K562 (cell line): Measurements from ENCODE around the gene RIMS3. TPM values are rescaled to one million over a fixed set of nuclear protein-coding genes. Genes with fewer than 3 reads are reported as not detected.

ENCODE experiments used
- DLX4 ChIP-seq: fragments of 250-450 bp; sonication (Bioruptor Pico); IDR thresholded peaks from 2 replicates; pipeline ENCODE4 v1.6.1; 2021; ENCODE audit warnings: mild to moderate bottlenecking
- ETS2 ChIP-seq: IDR thresholded peaks from 2 replicates; pipeline ENCODE4 v1.6.1; 2016; ENCODE audit warnings: borderline replicate concordance, missing genetic modification characterization, mild to moderate bottlenecking, moderate library complexity, missing compliant biosample characterization; ENCODE audit not compliant: poor library complexity, severe bottlenecking
- HIVEP1 ChIP-seq: fragments of 250-450 bp; sonication (Bioruptor Pico); IDR thresholded peaks from 2 replicates; pipeline ENCODE4 v1.4.0; 2020; ENCODE audit warnings: mild to moderate bottlenecking
- HMG20A ChIP-seq: fragments of 450-650 bp; formaldehyde crosslinking; conservative IDR thresholded peaks from 2 replicates; pipeline ENCODE4 v1.4.0; 2020; ENCODE audit warnings: mild to moderate bottlenecking, mixed read lengths
- NFATC3 ChIP-seq: fragments of 450-650 bp; IDR thresholded peaks from 2 replicates; pipeline ENCODE4 v1.6.1; 2017; ENCODE audit warnings: mild to moderate bottlenecking
- RBM22 ChIP-seq: fragments of 200-400 bp; formaldehyde crosslinking; IDR thresholded peaks from 2 replicates; pipeline ENCODE4 v1.6.1; 2018; ENCODE audit warnings: low read length, low read depth; ENCODE audit not compliant: poor library complexity, severe bottlenecking
- ZBTB26 ChIP-seq: fragments of 450-650 bp; formaldehyde crosslinking; IDR thresholded peaks from 2 replicates; pipeline ENCODE4 v1.4.0; 2022; ENCODE audit warnings: missing genetic modification characterization
- ZNF175 ChIP-seq: fragments of 200-800 bp; sonication (Bioruptor generic); IDR thresholded peaks from 2 replicates; pipeline ENCODE4 v1.6.1; 2016; ENCODE audit warnings: low read depth, mild to moderate bottlenecking, missing genetic modification characterization, missing compliant biosample characterization
- ZNF318 ChIP-seq, 2 experiments: fragments of 450-650 bp; IDR thresholded peaks; 2 replicates each; pipeline ENCODE4 v1.6.1; 2016; ENCODE audit warnings: mild to moderate bottlenecking in 2 of 2, borderline replicate concordance in 1 of 2, low read depth in 1 of 2, moderate library complexity in 1 of 2
- polyA plus RNA-seq, 8 experiments: library from polyadenylated mRNA; depleted of rRNA in 4 of 8; stranded (reverse) in 5 of 8; unstranded in 3 of 8; fragments of >200 nt; fragmentation: Nextera tagmentation in 2 of 8; fragmentation: Illumina TruSeq in 1 of 8; extraction: Ambion mirVana in 2 of 8; extraction: Trizol in 1 of 8; gene quantifications; 2 replicates each; pipeline versions ENCODE4 v1.2.1 to v1.2.3, GENCODE V29; 2011 to 2014; ENCODE audit warnings: inconsistent platforms in 1 of 8, missing spikeins in 1 of 8
- total RNA-seq, 7 experiments: library from RNA; depleted of rRNA in 6 of 7; stranded (reverse); fragments of >200 nt in 6 of 7; fragmentation: Illumina TruSeq in 2 of 7; extraction: Trizol in 2 of 7; gene quantifications; 2 replicates each; pipeline versions ENCODE4 v1.2.1 to v1.2.3, GENCODE V29; 2011 to 2021; ENCODE audit warnings: low replicate concordance in 1 of 7
- TF ChIP-seq, protein P1 (sequence below): fragments of 200-800 bp; sonication (Bioruptor generic); IDR thresholded peaks from 2 replicates; pipeline ENCODE4 v1.6.1; 2017; ENCODE audit warnings: missing genetic modification characterization, missing compliant biosample characterization
- TF ChIP-seq, protein P2 (sequence below), 2 experiments: IDR thresholded peaks; 2 replicates each; pipeline ENCODE4 v1.6.1; 2012; ENCODE audit warnings: improper control_type of control experiment in 2 of 2, low read depth in 2 of 2, low read length in 2 of 2, borderline replicate concordance in 1 of 2

The RIMS3 gene
- total and polyA plus RNA-seq, 9 of the 15 experiments (the other 6 are each of a cell fraction or from before 2014, with no cell fraction given), result 0.06 to 1.2 (median 0.59) TPM

GRCh38 chr1:40691538-40692428 is 26.3 kb upstream of the RIMS3 start, which contains the start of gene NFYC (continued):
- TF ChIP-seq ZNF175 (CRISPR knock-in tag), result peak; percentile 86
- TF ChIP-seq, protein P1, sequence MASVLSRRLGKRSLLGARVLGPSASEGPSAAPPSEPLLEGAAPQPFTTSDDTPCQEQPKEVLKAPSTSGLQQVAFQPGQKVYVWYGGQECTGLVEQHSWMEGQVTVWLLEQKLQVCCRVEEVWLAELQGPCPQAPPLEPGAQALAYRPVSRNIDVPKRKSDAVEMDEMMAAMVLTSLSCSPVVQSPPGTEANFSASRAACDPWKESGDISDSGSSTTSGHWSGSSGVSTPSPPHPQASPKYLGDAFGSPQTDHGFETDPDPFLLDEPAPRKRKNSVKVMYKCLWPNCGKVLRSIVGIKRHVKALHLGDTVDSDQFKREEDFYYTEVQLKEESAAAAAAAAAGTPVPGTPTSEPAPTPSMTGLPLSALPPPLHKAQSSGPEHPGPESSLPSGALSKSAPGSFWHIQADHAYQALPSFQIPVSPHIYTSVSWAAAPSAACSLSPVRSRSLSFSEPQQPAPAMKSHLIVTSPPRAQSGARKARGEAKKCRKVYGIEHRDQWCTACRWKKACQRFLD (CRISPR knock-in tag), result peak; percentile 97
- no peak for TF ChIP-seq ETS2 (tag)
- TF ChIP-seq HIVEP1, result peak; percentile 20; the same call in 1 of the 2 replicates
- no peak for TF ChIP-seq NFATC3
- no peak for TF ChIP-seq DLX4 (CRISPR knock-in tag)
- no peak for TF ChIP-seq HMG20A (CRISPR knock-in tag)
- no peak for TF ChIP-seq ZNF318 (IDR thresholded peaks at IDR 0.05; ENCODE audit: borderline replicate concordance in 1 of 2, low read depth in 1 of 2)
- TF ChIP-seq, protein P2, sequence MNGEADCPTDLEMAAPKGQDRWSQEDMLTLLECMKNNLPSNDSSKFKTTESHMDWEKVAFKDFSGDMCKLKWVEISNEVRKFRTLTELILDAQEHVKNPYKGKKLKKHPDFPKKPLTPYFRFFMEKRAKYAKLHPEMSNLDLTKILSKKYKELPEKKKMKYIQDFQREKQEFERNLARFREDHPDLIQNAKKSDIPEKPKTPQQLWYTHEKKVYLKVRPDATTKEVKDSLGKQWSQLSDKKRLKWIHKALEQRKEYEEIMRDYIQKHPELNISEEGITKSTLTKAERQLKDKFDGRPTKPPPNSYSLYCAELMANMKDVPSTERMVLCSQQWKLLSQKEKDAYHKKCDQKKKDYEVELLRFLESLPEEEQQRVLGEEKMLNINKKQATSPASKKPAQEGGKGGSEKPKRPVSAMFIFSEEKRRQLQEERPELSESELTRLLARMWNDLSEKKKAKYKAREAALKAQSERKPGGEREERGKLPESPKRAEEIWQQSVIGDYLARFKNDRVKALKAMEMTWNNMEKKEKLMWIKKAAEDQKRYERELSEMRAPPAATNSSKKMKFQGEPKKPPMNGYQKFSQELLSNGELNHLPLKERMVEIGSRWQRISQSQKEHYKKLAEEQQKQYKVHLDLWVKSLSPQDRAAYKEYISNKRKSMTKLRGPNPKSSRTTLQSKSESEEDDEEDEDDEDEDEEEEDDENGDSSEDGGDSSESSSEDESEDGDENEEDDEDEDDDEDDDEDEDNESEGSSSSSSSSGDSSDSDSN (IDR thresholded peaks at IDR 0.05; ENCODE audit: borderline replicate concordance in 1 of 2, low read depth in 2 of 2, low read length in 2 of 2), result peak; percentile 86 to 95; a peak in 3 of 4 replicates
- TF ChIP-seq RBM22, result peak; percentile 96
- peak; percentile 49; the same call in 1 of the 2 replicates for TF ChIP-seq ZBTB26
